ENCODE results near the gene PPP1R3C.

Gene PPP1R3C

GRCh38 chr10:91590142-91590903 is 42.5 kb downstream of the PPP1R3C start:
- Histone ChIP-seq H3K27me3 (ENCODE audit: insufficient read depth, low read length, poor library complexity) (peaks cover 21% of the 10 kb centered on the region), H3K79me2 (ENCODE audit: insufficient read depth, low read length) (no peaks in the 10 kb centered on the region), H4K20me1 (ENCODE audit: insufficient read depth, low read length) (no peaks in the 10 kb centered on the region), H3K9me3 (ENCODE audit: insufficient read depth, low read length, severe bottlenecking) (no peaks in the 10 kb centered on the region), H3K27ac (ENCODE audit: low read length) (no peak overlapping the region), H3K9ac (ENCODE audit: low read depth, low read length) (no peak overlapping the region), H3K4me1 (ENCODE audit: insufficient read depth, low read length) (no peaks in the 10 kb centered on the region), H3K4me3 (ENCODE audit: low read depth in 1 of 2, low read length in 2 of 2) (no peak overlapping the region), H3K36me3 (ENCODE audit: insufficient read depth, low read length) (no peaks in the 10 kb centered on the region), H2AFZ (ENCODE audit: low read depth, low read length) (no peak overlapping the region), H3K4me2 (ENCODE audit: insufficient read depth, low read length) (no peak overlapping the region)
- no peak for TF ChIP-seq CTCF (IDR thresholded peaks at IDR 0.05; ENCODE audit: borderline replicate concordance, extremely low read depth, low read length, poor library complexity, severe bottlenecking)
- TF ChIP-seq EZH2 (IDR thresholded peaks at IDR 0.05; ENCODE audit: borderline replicate concordance, low read depth, low read length, severe bottlenecking): no peak
- no peak for DNase-seq
- ATAC-seq (ENCODE audit: insufficient read depth, low read depth): no peak

- no peaks in the 10 kb centered on the region for H3K36me3 ChIP-seq (ENCODE audit: insufficient read depth, low read length)
- no peaks in the 10 kb centered on the region for H3K9me3 ChIP-seq (ENCODE audit: insufficient read depth, low read length, severe bottlenecking)
- no peaks in the 10 kb centered on the region for H3K4me1 ChIP-seq (ENCODE audit: insufficient read depth, low read length)
- no peak overlapping the region for H3K9ac ChIP-seq (ENCODE audit: low read depth, low read length)
- H3K27me3 ChIP-seq (ENCODE audit: insufficient read depth, low read length, poor library complexity): peaks cover 19% of the 10 kb centered on the region
- DNase-seq (no peak), ATAC-seq (ENCODE audit: insufficient read depth, low read depth) (no peak)
- no peak overlapping the region for H3K4me2 ChIP-seq (ENCODE audit: insufficient read depth, low read length)
- H3K27ac ChIP-seq (ENCODE audit: low read length): no peak overlapping the region
- no peaks in the 10 kb centered on the region for H4K20me1 ChIP-seq (ENCODE audit: insufficient read depth, low read length)
- no peak for TF ChIP-seq EZH2 (IDR thresholded peaks at IDR 0.05; ENCODE audit: borderline replicate concordance, low read depth, low read length, severe bottlenecking)
- TF ChIP-seq CTCF (IDR thresholded peaks at IDR 0.05; ENCODE audit: borderline replicate concordance, extremely low read depth, low read length, poor library complexity, severe bottlenecking): no peak
- H2AFZ ChIP-seq (ENCODE audit: low read depth, low read length): no peak overlapping the region
- H3K79me2 ChIP-seq (ENCODE audit: insufficient read depth, low read length): no peaks in the 10 kb centered on the region
- H3K4me3 ChIP-seq (ENCODE audit: low read depth in 1 of 2, low read length in 2 of 2): no peak overlapping the region
Measured at GRCh38 chr10:91589658-91590035, 43.2 kb downstream of the PPP1R3C start.

- peaks cover 15% of the 10 kb centered on the region for H3K27me3 ChIP-seq (ENCODE audit: insufficient read depth, low read length, poor library complexity)
- no peak overlapping the region for H3K27ac ChIP-seq (ENCODE audit: low read length)
- no peak overlapping the region for H3K4me3 ChIP-seq (ENCODE audit: low read depth in 1 of 2, low read length in 2 of 2)
- ATAC-seq (ENCODE audit: insufficient read depth, low read depth) (no peak), DNase-seq (no peak)
- no peaks in the 10 kb centered on the region for H3K4me1 ChIP-seq (ENCODE audit: insufficient read depth, low read length)
- no peaks in the 10 kb centered on the region for H3K79me2 ChIP-seq (ENCODE audit: insufficient read depth, low read length)
- no peaks in the 10 kb centered on the region for H3K36me3 ChIP-seq (ENCODE audit: insufficient read depth, low read length)
- no peaks in the 10 kb centered on the region for H3K9me3 ChIP-seq (ENCODE audit: insufficient read depth, low read length, severe bottlenecking)
- TF ChIP-seq CTCF (IDR thresholded peaks at IDR 0.05; ENCODE audit: borderline replicate concordance, extremely low read depth, low read length, poor library complexity, severe bottlenecking) (no peak), EZH2 (IDR thresholded peaks at IDR 0.05; ENCODE audit: borderline replicate concordance, low read depth, low read length, severe bottlenecking) (no peak)
- H2AFZ ChIP-seq (ENCODE audit: low read depth, low read length): no peak overlapping the region
- no peak overlapping the region for H3K4me2 ChIP-seq (ENCODE audit: insufficient read depth, low read length)
- H4K20me1 ChIP-seq (ENCODE audit: insufficient read depth, low read length): no peaks in the 10 kb centered on the region
- H3K9ac ChIP-seq (ENCODE audit: low read depth, low read length): no peak overlapping the region
Measured at GRCh38 chr10:91589015-91589657, 43.7 kb downstream of the PPP1R3C start.
